NCI-H345 treated with DMSO at 0.1 percent for 48 hours (cell line): ENCODE data around the gene CUL9.

ENCODE experiments used
- DNase-seq: peaks from one replicate; lab custom pipeline; 2025; ENCODE audit not compliant: unreplicated experiment; lab: John Stamatoyannopoulos, UW

The CUL9 gene

DNA sequence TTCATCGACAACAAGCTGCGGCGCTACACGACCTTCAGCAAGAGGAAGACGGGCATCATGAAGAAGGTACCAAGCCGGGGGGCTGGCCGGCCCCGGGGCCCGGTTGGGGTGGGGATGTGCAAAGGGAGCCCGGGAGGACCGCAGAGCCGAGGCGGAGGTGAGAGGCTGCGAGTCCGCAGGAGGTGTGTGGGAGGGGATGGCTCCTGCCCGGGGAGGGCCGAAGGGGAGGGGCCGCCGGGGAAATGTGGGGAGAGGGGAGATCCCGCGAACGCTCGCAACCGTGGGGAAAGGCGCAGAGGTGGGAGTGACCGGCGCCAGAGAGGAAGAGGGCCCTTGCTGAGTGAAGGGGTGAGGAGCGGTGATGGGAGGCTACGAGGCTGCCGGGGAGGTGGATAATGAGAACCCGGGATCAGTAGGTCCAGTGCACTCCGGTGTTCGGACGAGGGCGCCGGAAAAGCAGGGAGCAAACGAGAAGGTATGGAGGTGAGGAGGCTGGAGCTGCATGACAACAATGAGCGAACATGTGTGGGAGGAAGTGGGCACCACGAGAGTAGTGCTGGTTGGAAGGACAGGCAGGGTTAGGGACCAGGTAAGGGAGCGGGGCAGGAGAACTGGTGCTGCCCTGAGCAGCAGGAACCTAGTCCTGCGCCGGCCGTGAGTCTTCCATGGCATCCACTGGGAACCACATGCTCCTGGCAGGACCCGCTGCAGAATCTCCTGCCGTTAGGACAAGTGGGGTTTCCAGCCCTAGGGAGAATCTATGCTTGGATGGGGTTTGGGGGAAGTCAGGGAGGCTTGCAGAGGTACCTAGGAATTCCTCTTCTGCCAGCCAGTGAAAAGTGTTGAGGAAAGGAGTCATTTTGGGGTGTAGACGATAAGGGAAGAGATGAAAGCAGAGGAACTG lies 9.6 kb upstream of the CUL9 start:
- no peak for DNase-seq

DNA sequence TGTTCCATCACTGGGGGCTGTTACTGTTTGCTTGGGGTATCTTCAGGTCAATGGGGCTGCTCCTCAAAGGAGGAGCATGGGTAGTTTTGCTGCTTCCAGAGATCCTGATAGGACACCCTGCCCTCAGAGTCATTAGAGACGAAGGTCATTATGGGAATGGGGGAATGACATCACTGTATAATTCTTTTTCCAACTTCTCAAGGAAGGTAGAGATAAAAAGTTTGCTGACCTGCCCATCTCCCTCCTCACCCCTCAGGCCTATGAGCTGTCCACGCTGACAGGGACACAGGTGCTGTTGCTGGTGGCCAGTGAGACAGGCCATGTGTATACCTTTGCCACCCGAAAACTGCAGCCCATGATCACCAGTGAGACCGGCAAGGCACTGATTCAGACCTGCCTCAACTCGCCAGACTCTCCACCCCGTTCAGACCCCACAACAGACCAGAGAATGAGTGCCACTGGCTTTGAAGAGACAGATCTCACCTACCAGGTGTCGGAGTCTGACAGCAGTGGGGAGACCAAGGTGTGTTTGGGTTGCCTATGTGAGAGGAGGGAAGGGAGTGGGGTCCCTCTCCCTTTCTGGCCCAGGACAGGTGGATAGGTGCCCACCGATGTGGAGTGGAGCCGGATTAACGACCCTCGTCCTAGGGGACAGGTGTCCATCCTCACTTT lies 8.3 kb upstream of the CUL9 start:
- no peak for DNase-seq

DNA sequence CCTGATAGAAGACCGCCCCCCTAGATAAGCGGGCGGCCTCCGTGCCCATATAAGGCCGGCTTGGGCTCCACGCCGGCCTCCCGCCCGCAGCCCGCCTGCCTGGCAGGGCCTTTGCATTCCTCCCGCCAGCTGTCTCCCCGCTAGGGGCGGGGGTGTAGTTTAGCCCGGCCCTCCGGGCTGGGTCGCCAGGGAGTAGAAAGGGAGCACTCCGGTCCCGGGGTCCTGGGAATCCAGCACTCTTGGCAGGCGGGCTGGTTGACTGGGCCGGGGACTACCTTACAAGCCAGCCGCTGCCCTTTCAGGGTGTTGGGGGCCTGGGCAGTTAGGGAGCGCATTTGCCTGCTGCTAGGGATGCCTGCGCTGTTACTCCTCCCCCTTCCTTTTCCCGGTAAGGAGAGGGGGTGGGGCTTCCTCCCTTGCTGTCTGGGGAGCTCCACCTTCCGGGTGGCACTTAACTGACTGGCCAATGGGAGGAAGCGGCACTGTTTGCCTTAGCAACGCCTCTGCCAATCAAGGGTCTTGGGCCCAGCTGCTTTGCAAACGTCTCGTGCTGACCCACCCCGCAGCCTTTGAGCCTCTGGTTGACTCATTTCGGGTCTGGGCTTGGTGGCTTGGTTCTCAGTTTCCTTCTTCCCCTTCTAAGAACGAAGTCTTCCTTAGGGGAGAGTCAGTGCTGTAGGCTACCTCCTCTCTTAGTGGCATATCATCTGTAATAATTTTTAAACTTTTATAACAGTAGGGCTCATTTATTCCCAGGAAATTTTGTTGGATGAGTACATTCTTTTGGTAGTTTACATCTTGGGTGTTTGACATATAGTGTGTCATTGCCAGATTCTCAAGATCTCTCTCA lies 7.5 kb upstream of the CUL9 start:
- peak; percentile 21 for DNase-seq

DNA sequence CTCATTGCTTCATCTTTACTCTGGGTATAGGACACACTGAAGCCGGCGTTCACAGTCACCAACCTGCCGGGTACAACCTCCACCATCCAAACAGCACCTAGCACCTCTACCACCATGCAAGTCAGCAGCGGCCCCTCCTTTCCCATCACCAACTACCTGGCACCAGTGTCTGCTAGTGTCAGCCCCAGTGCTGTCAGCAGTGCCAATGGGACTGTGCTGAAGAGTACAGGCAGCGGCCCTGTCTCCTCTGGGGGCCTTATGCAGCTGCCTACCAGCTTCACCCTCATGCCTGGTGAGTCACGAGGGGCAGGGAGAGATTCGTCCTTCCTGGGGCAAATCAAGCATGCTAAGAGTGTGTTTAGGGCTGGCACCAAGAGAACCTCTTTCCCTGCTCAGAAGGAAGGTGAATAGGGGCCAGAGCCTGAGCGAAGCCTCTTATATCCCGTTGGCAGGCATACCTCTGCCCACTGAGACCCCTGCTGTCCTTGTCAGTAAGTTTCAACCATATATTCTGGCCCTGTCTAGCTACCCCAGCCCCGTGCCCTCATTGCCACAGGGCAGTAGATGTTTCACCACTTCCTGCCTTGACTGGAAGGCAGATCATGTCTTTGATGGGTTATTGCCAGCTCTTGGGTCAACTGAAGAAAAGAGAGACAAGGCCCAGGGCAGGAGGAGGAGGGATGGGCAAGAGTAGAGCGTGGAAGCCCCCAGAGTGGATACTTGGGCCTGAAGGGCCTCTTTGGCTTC lies 6.1 kb upstream of the CUL9 start:
- no peak for DNase-seq

DNA sequence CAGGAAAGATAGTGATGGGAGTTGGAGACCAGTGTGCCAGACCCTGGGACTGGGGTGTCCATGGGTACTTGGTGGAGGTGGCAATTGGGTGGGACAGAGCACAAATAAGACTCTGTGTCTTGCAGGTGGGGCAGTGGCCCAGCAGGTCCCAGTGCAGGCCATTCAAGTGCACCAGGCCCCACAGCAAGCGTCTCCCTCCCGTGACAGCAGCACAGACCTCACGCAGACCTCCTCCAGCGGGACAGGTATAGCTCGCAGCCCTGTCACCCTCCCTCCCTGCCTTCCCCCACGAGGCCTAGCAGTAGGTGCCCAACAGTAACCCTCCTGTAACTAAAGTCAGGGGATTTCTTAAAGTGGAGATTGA lies 5.6 kb upstream of the CUL9 start:
- no peak for DNase-seq

DNA sequence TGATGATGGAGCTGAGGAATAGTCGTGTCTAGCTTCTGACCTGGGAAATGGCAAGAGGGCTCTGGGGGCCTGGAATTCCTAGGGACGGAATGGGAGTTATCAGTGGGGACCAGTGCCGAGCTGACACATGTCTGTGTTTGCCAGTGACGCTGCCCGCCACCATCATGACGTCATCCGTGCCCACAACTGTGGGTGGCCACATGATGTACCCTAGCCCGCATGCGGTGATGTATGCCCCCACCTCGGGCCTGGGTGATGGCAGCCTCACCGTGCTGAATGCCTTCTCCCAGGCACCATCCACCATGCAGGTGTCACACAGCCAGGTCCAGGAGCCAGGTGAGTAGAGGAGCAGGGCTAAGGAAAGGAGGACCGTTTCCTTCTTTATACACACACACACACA lies 3.8 kb upstream of the CUL9 start:
- DNase-seq, result no peak

DNA sequence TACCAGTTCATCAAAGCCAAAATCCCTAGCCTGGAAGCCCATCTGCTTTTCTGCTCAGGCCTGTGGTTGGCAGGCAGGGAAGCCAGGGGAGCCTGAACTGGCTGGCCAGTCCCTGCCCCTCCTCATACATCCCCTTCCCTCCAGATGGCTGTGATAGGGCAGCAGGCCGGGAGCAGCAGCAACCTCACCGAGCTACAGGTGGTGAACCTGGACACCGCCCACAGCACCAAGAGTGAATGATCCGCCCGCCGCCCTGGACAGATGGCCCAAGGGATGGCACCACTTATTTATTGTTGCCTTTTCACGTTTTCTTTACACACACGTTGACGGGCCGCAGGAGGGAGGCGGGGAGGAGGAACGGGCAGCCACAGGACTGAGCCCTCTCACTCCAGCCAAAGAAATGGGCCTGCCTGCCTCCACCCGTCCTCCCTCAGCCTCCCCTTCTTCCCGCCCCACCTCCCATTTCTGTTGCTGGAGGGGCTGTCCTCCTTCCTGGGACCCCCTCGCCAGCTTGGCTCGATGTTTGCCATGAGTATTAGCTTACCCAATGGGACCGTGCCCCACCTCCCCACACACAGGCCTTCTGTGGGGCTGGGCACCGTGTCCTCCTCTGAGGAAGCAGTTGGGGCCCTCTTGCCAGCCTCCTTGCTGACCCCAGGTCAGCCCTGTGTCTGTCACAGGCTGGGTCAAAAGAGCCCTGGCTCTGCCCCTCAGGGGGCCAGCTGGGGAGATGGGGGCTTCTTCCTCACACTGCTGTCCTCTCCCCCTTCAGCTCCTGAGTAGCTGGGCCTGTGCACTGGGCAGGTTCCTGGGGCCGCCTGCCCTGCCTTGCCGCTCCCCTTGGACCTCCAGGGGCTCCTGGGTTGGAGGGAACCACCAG lies 2.8 kb upstream of the CUL9 start:
- no peak for DNase-seq

DNA sequence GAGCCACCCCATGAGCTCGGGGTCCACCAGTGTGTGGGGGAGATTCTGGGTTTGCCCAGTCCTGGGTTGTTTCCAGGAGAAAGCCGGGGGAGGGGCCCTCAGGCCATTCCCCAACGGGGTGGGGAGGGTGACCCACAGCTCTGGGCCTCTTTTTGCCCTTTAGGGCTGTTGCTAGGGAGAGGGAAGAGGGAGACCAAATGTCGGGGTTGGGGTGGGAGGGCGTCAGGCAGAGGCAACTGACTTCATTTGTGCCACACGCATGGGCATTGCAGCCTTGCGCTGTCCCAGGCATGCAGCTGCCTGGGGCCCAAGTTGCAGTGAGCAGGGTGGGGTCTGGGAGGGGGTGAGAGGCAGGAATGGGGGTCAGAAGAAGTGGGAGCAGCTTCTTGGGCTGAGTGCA lies 1.9 kb upstream of the CUL9 start:
- DNase-seq, result no peak

DNA sequence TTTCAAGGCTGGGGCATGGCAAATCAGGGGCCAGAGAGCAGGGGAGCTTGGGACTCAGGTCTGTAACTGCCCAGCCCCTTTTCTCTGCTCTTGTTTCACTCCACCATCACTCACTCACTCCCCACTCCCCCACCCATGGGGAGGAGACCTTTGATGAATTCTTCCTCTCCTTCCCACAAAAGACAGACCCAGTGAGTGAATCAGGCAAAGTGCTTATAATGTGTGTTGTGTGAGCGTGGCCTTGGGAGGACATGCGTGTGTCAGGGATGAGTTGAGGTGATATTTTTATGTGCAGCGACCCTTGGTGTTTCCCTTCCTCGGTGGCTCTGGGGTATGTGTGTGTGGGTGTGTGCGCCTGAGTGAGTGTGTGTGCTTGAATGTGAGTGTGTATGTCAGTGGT lies 1.0 kb upstream of the CUL9 start:
- no peak for DNase-seq

DNA sequence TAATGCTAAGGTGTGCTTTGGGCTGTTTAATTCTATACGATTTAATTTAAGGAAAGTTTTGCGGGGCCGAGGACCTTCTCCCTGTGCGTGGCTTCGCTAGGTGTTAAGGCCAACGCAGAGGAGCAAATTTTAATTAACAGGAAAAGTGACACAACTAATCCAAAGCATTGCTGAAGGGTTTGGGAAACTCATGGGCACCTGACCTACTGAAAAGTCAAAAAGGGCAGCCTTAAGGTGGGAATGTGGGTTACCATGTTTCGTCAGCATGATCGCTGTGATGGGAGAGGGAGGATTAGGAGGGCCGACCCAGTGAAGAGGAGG lies 415 bp upstream of the CUL9 start:
- no peak for DNase-seq

DNA sequence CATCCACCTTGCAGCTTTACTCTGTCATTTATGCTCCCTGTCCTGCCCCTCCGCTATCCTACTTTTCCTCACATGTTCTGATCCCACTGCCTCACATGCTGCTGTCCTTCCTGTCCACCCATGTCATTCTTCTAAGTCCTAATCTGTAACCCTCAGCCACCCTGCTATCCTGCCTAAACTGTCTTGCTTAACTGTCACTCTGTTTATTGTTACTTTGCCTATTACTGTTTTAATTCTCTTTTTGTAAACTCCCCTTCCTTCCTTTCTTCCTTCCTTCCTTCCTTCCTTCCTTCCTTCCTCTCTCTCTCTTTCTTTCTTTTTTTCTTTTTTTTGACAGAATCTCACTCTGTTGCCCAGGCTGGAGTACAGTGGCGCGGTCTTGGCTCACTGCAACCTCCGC lies 1.4 kb downstream of the CUL9 start:
- no peak for DNase-seq

DNA sequence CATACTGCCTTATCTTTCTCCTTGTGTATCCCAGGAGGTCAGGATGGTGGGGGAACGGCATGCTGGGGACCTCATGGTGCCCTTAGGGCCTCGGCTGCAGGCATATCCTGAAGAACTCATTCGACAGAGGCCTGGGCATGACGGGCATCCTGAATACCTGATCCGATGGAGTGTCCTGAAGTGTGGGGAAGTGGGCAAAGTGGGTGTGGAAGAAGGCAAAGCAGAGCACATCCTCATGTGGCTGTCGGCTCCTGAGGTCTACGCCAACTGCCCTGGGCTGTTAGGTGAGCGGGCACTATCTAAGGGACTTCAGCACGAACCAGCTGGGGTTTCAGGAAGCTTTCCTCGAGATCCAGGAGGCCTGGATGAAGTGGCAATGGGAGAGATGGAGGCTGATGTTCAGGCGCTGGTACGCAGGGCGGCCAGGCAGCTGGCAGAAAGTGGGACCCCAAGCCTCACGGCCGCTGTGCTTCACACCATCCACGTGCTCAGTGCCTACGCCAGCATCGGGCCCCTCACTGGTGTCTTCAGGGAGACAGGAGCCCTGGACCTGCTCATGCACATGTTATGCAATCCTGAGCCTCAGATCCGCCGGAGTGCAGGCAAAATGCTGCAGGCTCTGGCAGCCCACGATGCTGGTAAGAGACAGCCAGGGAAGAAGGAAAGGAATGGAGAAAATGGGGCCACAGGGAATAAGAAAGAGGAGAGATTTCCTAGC lies 2.4 kb downstream of the CUL9 start:
- DNase-seq, result no peak

DNA sequence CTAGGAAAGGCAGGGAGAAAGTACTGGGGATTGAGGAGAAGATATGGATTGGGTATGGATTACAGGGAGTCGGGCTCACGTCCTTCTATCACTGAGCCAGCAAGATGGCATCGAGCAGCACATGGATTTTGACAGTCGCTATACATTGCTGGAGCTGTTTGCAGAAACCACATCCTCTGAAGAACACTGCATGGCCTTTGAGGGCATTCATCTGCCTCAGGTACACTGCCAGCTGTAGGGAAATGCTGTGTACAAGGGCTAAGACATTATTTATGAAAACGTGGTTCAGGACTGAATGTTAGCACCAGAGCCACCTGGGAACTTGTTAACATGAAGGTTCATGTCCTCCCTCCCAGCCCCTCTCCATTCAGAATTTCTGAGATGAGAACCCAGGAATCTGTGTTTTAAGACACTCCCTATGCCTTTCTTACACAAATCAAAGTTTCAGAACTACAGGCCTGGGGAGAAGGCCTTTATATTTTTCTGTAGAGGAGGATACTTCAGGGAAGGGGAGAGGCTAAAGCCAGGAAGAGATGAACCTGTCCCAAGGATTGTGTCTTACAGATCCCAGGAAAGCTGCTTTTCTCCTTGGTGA lies 3.5 kb downstream of the CUL9 start:
- no peak for DNase-seq

DNA sequence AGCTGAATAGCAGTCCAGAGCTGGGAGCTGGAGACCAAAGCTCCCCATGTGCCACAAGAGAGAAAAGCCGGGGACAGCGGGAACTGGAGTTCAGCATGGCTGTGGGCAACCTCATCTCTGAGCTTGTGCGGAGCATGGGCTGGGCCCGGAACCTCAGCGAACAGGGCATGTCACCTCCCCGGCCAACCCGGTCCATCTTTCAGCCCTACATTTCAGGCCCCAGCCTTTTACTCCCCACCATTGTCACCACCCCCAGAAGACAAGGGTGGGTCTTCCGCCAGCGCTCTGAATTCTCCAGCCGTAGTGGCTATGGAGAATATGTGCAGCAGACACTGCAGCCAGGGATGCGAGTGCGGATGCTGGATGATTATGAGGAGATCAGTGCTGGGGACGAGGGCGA lies 4.0 kb downstream of the CUL9 start:
- DNase-seq, result no peak

DNA sequence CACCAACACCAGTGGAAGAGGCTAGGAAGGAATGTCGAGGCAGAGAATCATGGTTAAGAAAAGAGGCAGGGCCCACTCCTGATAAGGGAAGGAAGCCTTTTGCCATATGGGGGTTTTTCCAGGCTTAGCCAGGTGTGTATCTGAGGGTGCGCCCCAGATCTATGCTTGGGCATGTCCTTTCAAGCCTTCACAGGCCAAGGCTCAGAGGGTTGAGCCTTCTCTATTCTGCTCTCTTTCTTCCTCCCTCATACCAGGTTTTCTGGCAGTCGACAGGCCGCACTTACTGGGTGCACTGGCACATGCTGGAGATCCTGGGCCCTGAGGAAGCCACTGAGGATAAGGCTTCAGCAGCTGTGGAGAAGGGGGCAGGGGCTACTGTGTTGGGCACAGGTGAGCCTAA lies 4.7 kb downstream of the CUL9 start:
- DNase-seq, result no peak

DNA sequence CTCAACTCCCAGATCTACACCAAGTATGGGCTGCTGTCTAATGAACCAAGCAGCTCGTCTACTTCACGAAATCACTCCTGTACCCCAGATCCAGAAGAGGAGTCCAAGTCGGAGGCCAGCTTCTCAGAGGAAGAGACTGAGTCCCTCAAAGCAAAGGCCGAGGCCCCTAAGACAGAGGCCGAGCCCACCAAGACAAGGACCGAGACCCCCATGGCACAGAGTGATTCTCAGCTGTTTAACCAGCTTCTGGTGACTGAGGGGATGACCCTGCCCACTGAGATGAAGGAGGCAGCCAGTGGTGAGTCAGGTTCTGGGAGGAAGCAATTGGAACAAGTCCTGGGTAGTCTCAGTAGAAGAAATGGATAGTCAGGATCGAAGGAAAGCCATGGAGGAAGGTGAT lies 5.8 kb downstream of the CUL9 start:
- DNase-seq, result no peak

DNA sequence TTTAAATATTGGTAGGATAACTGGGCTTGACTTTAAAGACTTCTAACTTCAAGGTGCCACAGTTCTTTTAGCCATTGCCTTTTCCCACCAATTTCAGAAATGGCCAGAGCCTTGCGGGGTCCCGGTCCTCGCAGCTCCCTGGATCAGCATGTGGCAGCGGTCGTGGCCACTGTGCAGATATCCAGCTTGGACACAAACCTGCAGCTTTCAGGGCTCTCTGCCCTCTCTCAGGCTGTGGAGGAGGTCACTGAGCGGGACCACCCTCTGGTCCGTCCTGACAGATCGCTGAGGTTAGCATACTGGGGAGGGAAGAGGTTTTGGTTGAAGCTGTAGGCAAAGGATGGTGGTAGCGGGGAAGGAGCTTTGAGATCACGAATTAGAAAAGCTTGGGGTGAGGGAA lies 6.4 kb downstream of the CUL9 start:
- DNase-seq, result no peak

DNA sequence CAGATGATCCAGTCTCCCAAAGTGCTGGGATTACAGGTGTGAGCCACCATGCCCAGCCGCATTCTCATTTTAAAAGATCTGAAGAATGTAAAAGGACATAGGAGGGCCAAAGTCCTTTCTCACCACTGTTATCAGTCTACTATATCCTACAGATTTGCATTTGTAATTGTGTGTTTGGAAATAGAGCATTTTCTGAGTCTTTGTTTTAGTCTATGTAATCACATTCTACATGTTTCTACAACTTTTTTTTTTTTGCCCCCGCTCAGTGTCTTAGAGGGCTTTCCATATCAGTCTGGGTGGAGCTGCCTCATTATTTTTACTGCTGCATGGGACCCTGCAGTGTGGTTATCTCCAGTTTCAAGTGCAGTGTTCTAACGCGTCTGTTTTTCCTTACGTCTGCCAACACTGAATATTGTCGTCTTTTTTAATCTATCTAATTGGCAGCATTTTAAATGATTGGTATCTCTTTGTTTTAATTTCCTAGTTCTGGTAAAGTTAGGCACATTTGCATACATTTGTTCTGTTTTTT lies 7.8 kb downstream of the CUL9 start:
- no peak for DNase-seq

DNA sequence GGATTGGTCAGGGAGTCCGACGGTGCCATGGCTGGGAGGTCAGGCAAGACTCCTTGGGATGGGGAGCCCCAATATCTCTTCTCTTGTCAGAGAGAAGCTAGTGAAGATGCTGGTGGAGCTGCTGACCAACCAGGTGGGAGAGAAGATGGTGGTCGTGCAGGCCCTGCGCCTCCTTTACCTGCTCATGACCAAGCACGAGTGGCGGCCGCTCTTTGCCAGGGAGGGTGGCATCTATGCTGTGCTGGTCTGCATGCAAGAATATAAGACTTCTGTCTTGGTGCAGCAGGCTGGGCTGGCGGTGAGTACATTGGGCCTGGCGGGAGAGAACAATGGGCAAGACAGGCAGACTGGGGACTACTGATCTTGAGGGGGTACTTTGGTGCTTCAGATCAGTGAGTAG lies 10.9 kb downstream of the CUL9 start:
- no peak for DNase-seq
